Suprapubic skin (tissue), 3 donors: ENCODE measurements around the gene PRKG2.

Experiments
- CTCF ChIP-seq, 2 donors: fragments of 200-600 bp in 1 of 2; fragments of 450-650 bp in 1 of 2; sonication (generic) in 1 of 2; IDR thresholded peaks; one replicate each; pipeline ENCODE4 v1.5.1; 2016 to 2019; ENCODE audit warnings: antibody characterized with exemption in 2 of 2, mild to moderate bottlenecking in 1 of 2, moderate library complexity in 1 of 2
- POLR2A ChIP-seq, 2 donors: fragments of 450-650 bp; IDR thresholded peaks; one replicate each; pipeline ENCODE4 v1.6.1; 2017; ENCODE audit warnings: antibody characterized with exemption in 2 of 2, mild to moderate bottlenecking in 2 of 2, moderate library complexity in 2 of 2

DNA sequence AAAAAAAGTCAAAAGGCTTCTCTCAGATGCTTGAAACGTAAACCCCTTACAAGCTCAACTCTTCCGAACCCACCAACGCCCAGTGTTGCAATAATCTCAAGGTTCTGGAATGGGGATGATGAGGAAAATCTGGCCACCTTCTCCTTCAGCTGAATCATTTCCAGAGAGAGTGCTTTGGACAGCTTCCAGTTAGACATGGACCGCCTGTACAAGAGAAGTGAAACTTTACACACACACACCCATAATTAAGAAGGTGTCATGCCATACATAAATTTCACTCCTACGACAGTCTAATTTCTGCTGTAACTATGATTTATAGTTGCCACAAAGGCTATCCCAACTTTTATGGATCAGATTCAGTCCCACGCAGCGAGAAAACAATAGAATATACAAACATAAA, 72.3 kb downstream of the PRKG2 start:
- TF ChIP-seq CTCF (IDR thresholded peaks at IDR 0.05) (no peak), POLR2A (IDR thresholded peaks at IDR 0.05) (no peak)
